IMR-90 (cell line): ENCODE measurements around the gene ANKLE1. TPM values are rescaled to one million over a fixed set of nuclear protein-coding genes. Genes with fewer than 3 reads are reported as not detected.

Experiments used
- ATAC-seq: fragments of 200-7000 bp; cut with Tn5 transposase; 2 replicates; pipeline ENCODE4 v1.9.1; 2020; ENCODE audit warnings: low read depth, mild to moderate bottlenecking, moderate library complexity
- BruUV-seq: library from RNA; stranded (reverse); fragments of 400-500 nt; replicated peaks from 2 replicates; lab custom pipeline; 2021; lab: Mats Ljungman, UMichigan
- CTCF ChIA-PET: fragments of 300-600 bp; formaldehyde crosslinking; extraction: SDS; loops from one replicate; lab custom pipeline; 2021; ENCODE audit warnings: antibody characterized with exemption; lab: Yijun Ruan, JAX
- POLR2A ChIA-PET: fragments of 300-600 bp; sonication (Branson Sonifier 250); formaldehyde crosslinking; loops from one replicate; lab custom pipeline; 2022; ENCODE audit warnings: antibody characterized with exemption; ENCODE audit not compliant: unreplicated experiment; lab: Charles Lee
- DNase-seq: peaks from one replicate; pipeline ENCODE4 v3.0.0; 2013
- H2AFZ ChIP-seq: replicated peaks from 2 replicates; pipeline ENCODE3; 2013; ENCODE audit warnings: low read length, mild to moderate bottlenecking; ENCODE audit not compliant: poor library complexity
- H2AK5ac ChIP-seq: 2 replicates; pipeline ENCODE4 v1.6.1; 2013; ENCODE audit warnings: low read depth, low read length, inconsistent platforms
- H2AK9ac ChIP-seq: replicated peaks from 2 replicates; pipeline ENCODE3; 2013; ENCODE audit warnings: mild to moderate bottlenecking, low read depth, low read length, moderate library complexity; ENCODE audit not compliant: poor library complexity
- H2BK120ac ChIP-seq: 2 replicates; pipeline ENCODE4 v1.6.1; 2013; ENCODE audit warnings: low read depth, low read length, inconsistent platforms
- H2BK15ac ChIP-seq: 3 replicates; pipeline ENCODE4 v1.6.1; 2013; ENCODE audit warnings: low read depth, low read length, inconsistent platforms
- H2BK20ac ChIP-seq: 2 replicates; pipeline ENCODE4 v1.6.1; 2013; ENCODE audit warnings: low read depth, mild to moderate bottlenecking, inconsistent platforms, low read length, moderate library complexity
- H2BK5ac ChIP-seq: 2 replicates; pipeline ENCODE4 v1.6.1; 2013; ENCODE audit warnings: mild to moderate bottlenecking, low read depth, low read length, inconsistent platforms; ENCODE audit not compliant: poor library complexity, severe bottlenecking
- H3K14ac ChIP-seq: replicated peaks from 2 replicates; pipeline ENCODE4 v1.6.1; 2013; ENCODE audit warnings: low read depth, low read length, inconsistent platforms
- H3K18ac ChIP-seq: 2 replicates; pipeline ENCODE4 v1.6.1; 2013; ENCODE audit warnings: low read depth, low read length, control low read depth
- H3K23ac ChIP-seq: 2 replicates; pipeline ENCODE4 v1.6.1; 2013; ENCODE audit warnings: low read depth, low read length, inconsistent platforms
- H3K27ac ChIP-seq: 2 replicates; pipeline ENCODE4 v1.5.1; 2013; ENCODE audit warnings: mild to moderate bottlenecking, control low read depth, low read length; ENCODE audit not compliant: insufficient read depth
- H3K27me3 ChIP-seq: 2 replicates; pipeline ENCODE4 v1.6.1; 2013; ENCODE audit warnings: low read length; ENCODE audit not compliant: control insufficient read depth, insufficient read depth
- H3K36me3 ChIP-seq: 2 replicates; pipeline ENCODE4 v1.6.1; 2013; ENCODE audit warnings: low read length, mixed read lengths; ENCODE audit not compliant: control insufficient read depth, insufficient read depth
- H3K4ac ChIP-seq: 2 replicates; pipeline ENCODE4 v1.6.1; 2013; ENCODE audit warnings: low read depth, low read length, inconsistent platforms
- H3K4me1 ChIP-seq: 2 replicates; pipeline ENCODE4 v1.6.1; 2013; ENCODE audit warnings: low read length, mixed read lengths; ENCODE audit not compliant: control insufficient read depth, insufficient read depth
- H3K4me2 ChIP-seq: 2 replicates; pipeline ENCODE4 v1.6.1; 2013; ENCODE audit warnings: low read depth, mild to moderate bottlenecking, control low read depth, low read length, moderate library complexity
- H3K4me3 ChIP-seq: 2 replicates; pipeline ENCODE4 v1.5.1; 2013; ENCODE audit warnings: low read depth, mild to moderate bottlenecking, control low read depth, low read length, moderate library complexity; ENCODE audit not compliant: insufficient read depth
- H3K56ac ChIP-seq: 2 replicates; pipeline ENCODE4 v1.6.1; 2013; ENCODE audit warnings: low read length, inconsistent platforms; ENCODE audit not compliant: insufficient read depth; ENCODE audit errors: extremely low read depth
- H3K79me1 ChIP-seq, 2 experiments: 2 replicates each; pipeline ENCODE4 v1.6.1; 2013; ENCODE audit warnings: low read length in 2 of 2, inconsistent platforms in 1 of 2, low read depth in 1 of 2
- H3K9ac ChIP-seq: 2 replicates; pipeline ENCODE4 v1.6.1; 2013; ENCODE audit warnings: low read depth, low read length, control low read depth
- H3K9me1 ChIP-seq: 2 replicates; pipeline ENCODE4 v1.6.1; 2013; ENCODE audit warnings: low read length, inconsistent platforms; ENCODE audit not compliant: insufficient read depth
- H3K9me3 ChIP-seq: 2 replicates; pipeline ENCODE4 v1.6.1; 2013; ENCODE audit warnings: low read length; ENCODE audit not compliant: control insufficient read depth, insufficient read depth
- H4K20me1 ChIP-seq: 2 replicates; pipeline ENCODE4 v1.6.1; 2013; ENCODE audit warnings: low read length, inconsistent platforms; ENCODE audit not compliant: insufficient read depth
- H4K5ac ChIP-seq: 2 replicates; pipeline ENCODE4 v1.6.1; 2013; ENCODE audit warnings: mild to moderate bottlenecking, low read depth, low read length, control low read depth
- H4K8ac ChIP-seq, 2 experiments: 2 replicates each; pipeline ENCODE4 v1.6.1; 2013; ENCODE audit warnings: low read depth in 2 of 2, low read length in 2 of 2, control low read depth in 1 of 2, inconsistent platforms in 1 of 2
- H4K91ac ChIP-seq: 2 replicates; pipeline ENCODE4 v1.6.1; 2013; ENCODE audit warnings: low read depth, low read length, inconsistent platforms; ENCODE audit not compliant: insufficient read depth
- BHLHE40 ChIP-seq: fragments of 150-350 bp; IDR thresholded peaks from 2 replicates; pipeline ENCODE4 v1.6.1; 2016; ENCODE audit warnings: mild to moderate bottlenecking, low read depth, low read length
- CEBPB ChIP-seq: IDR thresholded peaks from 2 replicates; pipeline ENCODE4 v1.6.1; 2012; ENCODE audit warnings: low read depth, low read length, improper control_type of control experiment
- CHD1 ChIP-seq: IDR thresholded peaks from 2 replicates; pipeline ENCODE4 v1.6.1; 2012; ENCODE audit warnings: low read depth, low read length, improper control_type of control experiment
- FOS ChIP-seq: fragments of 150-350 bp; IDR thresholded peaks from 2 replicates; pipeline ENCODE4 v1.6.1; 2016; ENCODE audit warnings: low read depth, low read length
- MAFK ChIP-seq: IDR thresholded peaks from 2 replicates; pipeline ENCODE4 v1.6.1; 2012; ENCODE audit warnings: low read depth, low read length, improper control_type of control experiment
- MAZ ChIP-seq: IDR thresholded peaks from 2 replicates; pipeline ENCODE4 v1.6.1; 2012; ENCODE audit warnings: low read depth, mild to moderate bottlenecking, low read length, improper control_type of control experiment, moderate library complexity, borderline replicate concordance
- NFE2L2 ChIP-seq: fragments of 150-350 bp; IDR thresholded peaks from 2 replicates; pipeline ENCODE4 v1.6.1; 2016; ENCODE audit warnings: low read depth, mild to moderate bottlenecking, low read length
- POLR2A ChIP-seq: IDR thresholded peaks from 2 replicates; pipeline ENCODE4 v1.6.1; 2012; ENCODE audit warnings: mild to moderate bottlenecking, low read depth, low read length
- RAD21 ChIP-seq: IDR thresholded peaks from 2 replicates; pipeline ENCODE4 v1.6.1; 2012; ENCODE audit warnings: low read length, improper control_type of control experiment
- RCOR1 ChIP-seq: IDR thresholded peaks from 2 replicates; pipeline ENCODE4 v1.6.1; 2012; ENCODE audit warnings: mild to moderate bottlenecking, low read length, improper control_type of control experiment; ENCODE audit not compliant: insufficient replicate concordance
- RFX5 ChIP-seq: IDR thresholded peaks from 2 replicates; pipeline ENCODE4 v1.8.0; 2012; ENCODE audit warnings: low read depth, mild to moderate bottlenecking, low read length, moderate library complexity
- SMC3 ChIP-seq: fragments of 150-350 bp; IDR thresholded peaks from 2 replicates; pipeline ENCODE4 v1.6.1; 2016; ENCODE audit warnings: low read depth, mild to moderate bottlenecking, antibody characterized with exemption, low read length, moderate library complexity
- WGBS, 2 experiments: methylation state at CpG; one replicate each; pipeline versions ENCODE4 v1.1.5 to v1.1.7; 2013; ENCODE audit warnings: missing lambda C conversion rate in 2 of 2; ENCODE audit not compliant: insufficient read length in 1 of 2; ENCODE audit errors: extremely low coverage in 2 of 2; 5-methylcytosine and 5-hydroxymethylcytosine counted together
- dilution Hi-C: fragments of 300-500 bp; cut with HindIII; formaldehyde crosslinking; loops from one replicate; pipeline ENCODE4 v1.14.3; 2018; ENCODE audit warnings: low sequenced_read_pairs; ENCODE audit not compliant: unreplicated experiment
- in situ Hi-C: fragments of 300-500 bp; cut with MboI; formaldehyde crosslinking; loops from 3 replicates; pipeline ENCODE4 v1.14.3; 2019; ENCODE audit warnings: low sequenced_read_pairs, inconsistent platforms, mixed read lengths
- intact Hi-C: fragments of 100-400 bp; cut with micrococcal nuclease; formaldehyde crosslinking; loops from 2 replicates; pipeline ENCODE4 v1.10.0; 2022
- polyA plus RNA-seq, 3 experiments: library from polyadenylated mRNA; depleted of rRNA; stranded (reverse); fragments of >200 nt; gene quantifications; 2 replicates each; pipeline ENCODE4 v1.2.3, GENCODE V29; 2012; ENCODE audit warnings: low replicate concordance in 1 of 3
- total RNA-seq: library from RNA; depleted of rRNA; stranded (reverse); fragments of >200 nt; gene quantifications from 2 replicates; pipeline ENCODE4 v1.2.3, GENCODE V29; 2012
- TF ChIP-seq, protein P1 (sequence below): fragments of 150-350 bp; IDR thresholded peaks from 2 replicates; pipeline ENCODE4 v1.6.1; 2017; ENCODE audit warnings: mild to moderate bottlenecking, antibody characterized with exemption, low read length, low read depth
- TF ChIP-seq, protein P2 (sequence below): conservative IDR thresholded peaks from 2 replicates; pipeline ENCODE4 v1.5.1; 2012; ENCODE audit warnings: mild to moderate bottlenecking, low read depth, low read length, improper control_type of control experiment
- TF ChIP-seq, protein P3 (sequence below): fragments of 150-350 bp; IDR thresholded peaks from 2 replicates; pipeline ENCODE4 v1.6.1; 2016; ENCODE audit warnings: low read depth, mild to moderate bottlenecking, low read length, moderate library complexity, borderline replicate concordance

The ANKLE1 gene
- total and polyA plus RNA-seq, 2 of the 4 experiments (the other 2 are of a cell fraction), result under 0.01 to 0.87 TPM

DNA sequence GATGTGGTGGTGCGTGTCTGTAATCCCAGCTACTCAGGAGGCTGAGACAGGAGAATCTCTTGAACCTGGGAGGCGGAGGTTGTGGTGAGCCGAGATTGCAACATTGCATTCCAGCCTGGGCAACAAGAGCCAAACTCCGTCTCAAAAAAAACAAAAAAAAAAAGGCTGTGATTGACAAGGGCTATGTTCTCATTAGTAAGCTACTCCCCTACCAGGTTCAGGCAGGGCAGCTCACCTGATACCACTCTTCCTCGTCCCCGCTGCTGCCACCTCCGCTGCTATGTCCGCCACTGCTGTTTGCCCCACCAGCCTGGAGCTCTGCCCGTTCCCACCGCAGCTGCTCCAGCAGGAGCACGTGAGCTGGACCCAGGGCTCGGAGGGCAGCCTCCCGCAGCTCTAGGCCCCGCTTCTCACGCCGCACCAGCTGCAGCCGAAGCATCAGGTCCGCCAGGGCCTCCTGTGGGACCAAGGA lies 26.5 kb upstream of the ANKLE1 start:
- 51% methylated on average over 5 of the region's 18 CpGs; no CpG with 5 or more reads in 1 of the 2 experiments for WGBS, 2 experiments
- Histone ChIP-seq H3K79me1 (no peaks in the 10 kb centered on the region), H3K14ac (no peak overlapping the region), H3K27me3 (no peaks in the 10 kb centered on the region; the same call in 1 of the 2 replicates), H3K4me1 (no peaks in the 10 kb centered on the region), H3K4me3 (no peak overlapping the region), H3K23ac (no peak overlapping the region), H4K8ac (no peak overlapping the region), H2AFZ (no peak overlapping the region), H3K27ac (no peak overlapping the region), H3K9ac (no peak overlapping the region), H2AK5ac (no peak overlapping the region), H2BK5ac (no peak overlapping the region), H3K4ac (no peak overlapping the region), H2BK20ac (no peak overlapping the region), H4K5ac (no peak overlapping the region), H3K36me3 (no peaks in the 10 kb centered on the region), H2BK120ac (no peak overlapping the region), H2AK9ac (no peak overlapping the region), H4K20me1 (no peaks in the 10 kb centered on the region), H3K18ac (no peak overlapping the region), H3K56ac (no peak overlapping the region), H3K4me2 (no peak overlapping the region), H2BK15ac (no peak overlapping the region), H3K9me1 (no peaks in the 10 kb centered on the region), H4K91ac (no peak overlapping the region), H3K9me3 (peaks cover 10% of the 10 kb centered on the region)
- ATAC-seq, result no peak
- ChIA-PET CTCF (no interaction called here), POLR2A (interaction anchor here (0.6 kb wide), 1 partner anchor 24 kb away, joined by 10 read pairs; no protein-coding TSS in a partner anchor)
- in situ Hi-C loops (no loop called here), intact Hi-C loops (no loop called here), dilution Hi-C loops (no loop called here)
- TF ChIP-seq POLR2A (no peak), CHD1 (no peak), BHLHE40 (no peak), RFX5 (no peak), NFE2L2 (no peak), RCOR1 (no peak), MAZ (no peak), CEBPB (no peak), RAD21 (no peak), SMC3 (no peak), FOS (no peak), MAFK (no peak)
- TF ChIP-seq, protein P1, sequence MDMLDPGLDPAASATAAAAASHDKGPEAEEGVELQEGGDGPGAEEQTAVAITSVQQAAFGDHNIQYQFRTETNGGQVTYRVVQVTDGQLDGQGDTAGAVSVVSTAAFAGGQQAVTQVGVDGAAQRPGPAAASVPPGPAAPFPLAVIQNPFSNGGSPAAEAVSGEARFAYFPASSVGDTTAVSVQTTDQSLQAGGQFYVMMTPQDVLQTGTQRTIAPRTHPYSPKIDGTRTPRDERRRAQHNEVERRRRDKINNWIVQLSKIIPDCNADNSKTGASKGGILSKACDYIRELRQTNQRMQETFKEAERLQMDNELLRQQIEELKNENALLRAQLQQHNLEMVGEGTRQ, result no peak
- TF ChIP-seq, protein P2, sequence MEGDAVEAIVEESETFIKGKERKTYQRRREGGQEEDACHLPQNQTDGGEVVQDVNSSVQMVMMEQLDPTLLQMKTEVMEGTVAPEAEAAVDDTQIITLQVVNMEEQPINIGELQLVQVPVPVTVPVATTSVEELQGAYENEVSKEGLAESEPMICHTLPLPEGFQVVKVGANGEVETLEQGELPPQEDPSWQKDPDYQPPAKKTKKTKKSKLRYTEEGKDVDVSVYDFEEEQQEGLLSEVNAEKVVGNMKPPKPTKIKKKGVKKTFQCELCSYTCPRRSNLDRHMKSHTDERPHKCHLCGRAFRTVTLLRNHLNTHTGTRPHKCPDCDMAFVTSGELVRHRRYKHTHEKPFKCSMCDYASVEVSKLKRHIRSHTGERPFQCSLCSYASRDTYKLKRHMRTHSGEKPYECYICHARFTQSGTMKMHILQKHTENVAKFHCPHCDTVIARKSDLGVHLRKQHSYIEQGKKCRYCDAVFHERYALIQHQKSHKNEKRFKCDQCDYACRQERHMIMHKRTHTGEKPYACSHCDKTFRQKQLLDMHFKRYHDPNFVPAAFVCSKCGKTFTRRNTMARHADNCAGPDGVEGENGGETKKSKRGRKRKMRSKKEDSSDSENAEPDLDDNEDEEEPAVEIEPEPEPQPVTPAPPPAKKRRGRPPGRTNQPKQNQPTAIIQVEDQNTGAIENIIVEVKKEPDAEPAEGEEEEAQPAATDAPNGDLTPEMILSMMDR, result no peak
- TF ChIP-seq, protein P3, sequence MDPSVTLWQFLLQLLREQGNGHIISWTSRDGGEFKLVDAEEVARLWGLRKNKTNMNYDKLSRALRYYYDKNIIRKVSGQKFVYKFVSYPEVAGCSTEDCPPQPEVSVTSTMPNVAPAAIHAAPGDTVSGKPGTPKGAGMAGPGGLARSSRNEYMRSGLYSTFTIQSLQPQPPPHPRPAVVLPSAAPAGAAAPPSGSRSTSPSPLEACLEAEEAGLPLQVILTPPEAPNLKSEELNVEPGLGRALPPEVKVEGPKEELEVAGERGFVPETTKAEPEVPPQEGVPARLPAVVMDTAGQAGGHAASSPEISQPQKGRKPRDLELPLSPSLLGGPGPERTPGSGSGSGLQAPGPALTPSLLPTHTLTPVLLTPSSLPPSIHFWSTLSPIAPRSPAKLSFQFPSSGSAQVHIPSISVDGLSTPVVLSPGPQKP, result no peak
- no TSS peak for BruUV-seq
- DNase-seq, result no peak
